HG03469 (cell line): ENCODE measurements around the gene SIDT2.
"Not testable (repeated sequence)": the region's sequence is repeated elsewhere in the genome, so short reads cannot be mapped to it uniquely, and the experiment has no call there.

Source experiments
- ATAC-seq: cut with Tn5 transposase; IDR thresholded peaks from one replicate; pipeline ENCODE4 v1.9.1; 2021; ENCODE audit warnings: mild to moderate bottlenecking, moderate library complexity, moderate number of reproducible peaks; ENCODE audit not compliant: unreplicated experiment

Gene SIDT2

GRCh38 chr11:117171404-117172061 lies 7.0 kb upstream of the SIDT2 start:
- no peak for ATAC-seq

GRCh38 chr11:117172724-117173421 lies 5.7 kb upstream of the SIDT2 start:
- no peak for ATAC-seq

- no peak for ATAC-seq
Measured at GRCh38 chr11:117175104-117175503, 3.4 kb upstream of the SIDT2 start.

GRCh38 chr11:117175781-117176180 lies 2.8 kb upstream of the SIDT2 start:
- ATAC-seq: no peak

GRCh38 chr11:117176186-117176585 lies 2.4 kb upstream of the SIDT2 start:
- no peak for ATAC-seq

GRCh38 chr11:117177534-117178209 lies 871 bp upstream of the SIDT2 start:
- ATAC-seq: no peak

GRCh38 chr11:117179048-117179999 lies 781 bp downstream of the SIDT2 start:
- ATAC-seq: no peak

GRCh38 chr11:117180020-117180419 lies 1.5 kb downstream of the SIDT2 start:
- ATAC-seq: no peak

- no peak for ATAC-seq
Measured at GRCh38 chr11:117180661-117181585, 2.4 kb downstream of the SIDT2 start.

GRCh38 chr11:117181586-117182550 lies 3.3 kb downstream of the SIDT2 start:
- ATAC-seq: no peak

- no peak for ATAC-seq
Measured at GRCh38 chr11:117182551-117182935, 4.0 kb downstream of the SIDT2 start.

- not testable (repeated sequence) for ATAC-seq
Measured at GRCh38 chr11:117183178-117183577, 4.6 kb downstream of the SIDT2 start.

- ATAC-seq: no peak
Measured at GRCh38 chr11:117183724-117184349, 5.3 kb downstream of the SIDT2 start.

- no peak for ATAC-seq
Measured at GRCh38 chr11:117185736-117186430, 7.3 kb downstream of the SIDT2 start.

- ATAC-seq: no peak
Measured at GRCh38 chr11:117186431-117186761, 7.9 kb downstream of the SIDT2 start.

- ATAC-seq: no peak
Measured at GRCh38 chr11:117187007-117187406, 8.5 kb downstream of the SIDT2 start.

- ATAC-seq: no peak
Measured at GRCh38 chr11:117187428-117187798, 8.9 kb downstream of the SIDT2 start.
